SK-N-SH treated with all-trans-retinoic acid at 6 μM for 48 hours (cell line): ENCODE data around the gene BPIFA2.

Source experiments
- CREB5 ChIP-seq: fragments of 250-450 bp; sonication (Bioruptor Pico); IDR thresholded peaks from 2 replicates; pipeline ENCODE4 v1.5.1; 2020; ENCODE audit warnings: low read depth, mild to moderate bottlenecking, moderate library complexity
- POU6F1 ChIP-seq: fragments of 250-450 bp; sonication (Bioruptor Pico); IDR thresholded peaks from 2 replicates; pipeline ENCODE4 v1.8.0; 2021; ENCODE audit warnings: low read depth, mild to moderate bottlenecking, moderate library complexity, borderline replicate concordance
- ZC3H10 ChIP-seq: fragments of 250-450 bp; sonication (Bioruptor Pico); IDR thresholded peaks from 2 replicates; pipeline ENCODE4 v1.5.1; 2021; ENCODE audit warnings: mild to moderate bottlenecking, moderate library complexity
- ZNF70 ChIP-seq: fragments of 450-650 bp; formaldehyde crosslinking; IDR thresholded peaks from 2 replicates; pipeline ENCODE4 v1.5.0; 2020; ENCODE audit warnings: mild to moderate bottlenecking, moderate library complexity

The BPIFA2 gene

GRCh38 chr20:33229843-33230242 is 61.9 kb downstream of the BPIFA2 start (continued):
- no peak for TF ChIP-seq POU6F1 (CRISPR knock-in tag)
- no peak for TF ChIP-seq CREB5
- no peak for TF ChIP-seq ZC3H10 (CRISPR knock-in tag)
- TF ChIP-seq ZNF70 (CRISPR knock-in tag): no peak
